22Rv1 (cell line): Measurements from ENCODE around the gene TMEM145.

ENCODE experiments used
- ZFX ChIP-seq: fragments of 450-650 bp; IDR thresholded peaks from 2 replicates; pipeline ENCODE4 v1.6.1; 2017; ENCODE audit warnings: antibody characterized with exemption, borderline replicate concordance
- TF ChIP-seq, protein P1 (sequence below): fragments of 450-650 bp; IDR thresholded peaks from 2 replicates; pipeline ENCODE4 v1.5.1; 2017; ENCODE audit warnings: mild to moderate bottlenecking

DNA sequence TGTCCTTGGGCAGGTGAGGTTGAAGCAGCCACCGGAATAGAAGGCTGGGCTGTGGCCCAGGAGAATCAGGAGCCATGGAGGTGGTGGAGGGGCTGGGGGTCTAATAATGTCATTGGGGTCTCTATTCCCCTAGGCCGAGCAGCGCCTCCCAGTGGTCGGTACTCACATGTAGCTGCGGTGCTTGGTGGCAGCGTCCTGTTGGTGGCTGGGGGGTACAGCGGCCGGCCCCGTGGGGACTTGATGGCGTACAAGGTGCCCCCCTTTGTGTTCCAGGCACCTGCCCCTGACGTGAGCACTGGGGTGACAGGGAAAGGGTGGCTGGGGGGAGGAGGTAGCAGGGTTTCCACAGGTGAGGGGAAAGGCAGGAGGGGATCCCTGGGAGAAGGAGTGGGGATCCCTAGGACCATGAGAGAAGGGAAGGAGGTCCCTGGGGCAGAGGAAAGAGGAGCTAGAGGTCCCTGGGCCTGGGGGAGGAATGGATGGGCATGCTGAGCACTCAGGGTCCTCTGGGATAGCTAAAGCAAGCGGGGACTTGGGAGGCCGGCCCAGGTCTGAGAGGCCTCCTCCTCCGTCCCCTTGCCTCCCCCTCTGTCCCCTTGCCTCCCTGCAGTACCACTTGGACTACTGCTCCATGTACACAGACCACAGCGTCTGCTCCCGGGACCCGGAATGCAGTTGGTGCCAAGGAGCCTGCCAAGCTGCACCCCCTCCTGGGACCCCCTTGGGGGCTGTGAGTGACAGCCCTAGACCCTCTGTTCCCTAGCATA, 30.4 kb downstream of the TMEM145 start:
- TF ChIP-seq, protein P1, sequence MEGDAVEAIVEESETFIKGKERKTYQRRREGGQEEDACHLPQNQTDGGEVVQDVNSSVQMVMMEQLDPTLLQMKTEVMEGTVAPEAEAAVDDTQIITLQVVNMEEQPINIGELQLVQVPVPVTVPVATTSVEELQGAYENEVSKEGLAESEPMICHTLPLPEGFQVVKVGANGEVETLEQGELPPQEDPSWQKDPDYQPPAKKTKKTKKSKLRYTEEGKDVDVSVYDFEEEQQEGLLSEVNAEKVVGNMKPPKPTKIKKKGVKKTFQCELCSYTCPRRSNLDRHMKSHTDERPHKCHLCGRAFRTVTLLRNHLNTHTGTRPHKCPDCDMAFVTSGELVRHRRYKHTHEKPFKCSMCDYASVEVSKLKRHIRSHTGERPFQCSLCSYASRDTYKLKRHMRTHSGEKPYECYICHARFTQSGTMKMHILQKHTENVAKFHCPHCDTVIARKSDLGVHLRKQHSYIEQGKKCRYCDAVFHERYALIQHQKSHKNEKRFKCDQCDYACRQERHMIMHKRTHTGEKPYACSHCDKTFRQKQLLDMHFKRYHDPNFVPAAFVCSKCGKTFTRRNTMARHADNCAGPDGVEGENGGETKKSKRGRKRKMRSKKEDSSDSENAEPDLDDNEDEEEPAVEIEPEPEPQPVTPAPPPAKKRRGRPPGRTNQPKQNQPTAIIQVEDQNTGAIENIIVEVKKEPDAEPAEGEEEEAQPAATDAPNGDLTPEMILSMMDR: peak; percentile 50
- TF ChIP-seq ZFX: no peak
